HepG2 (cell line): ENCODE results near the gene MGAT2. TPM values are rescaled to one million over a fixed set of nuclear protein-coding genes. Genes with fewer than 3 reads are reported as not detected.

Source experiments
- AGO2 ChIP-seq: fragments of 200-400 bp; formaldehyde crosslinking; optimal IDR thresholded peaks from 2 replicates; pipeline ENCODE3; 2017; ENCODE audit warnings: mild to moderate bottlenecking, low read depth, low read length, moderate library complexity
- ATF3 ChIP-seq: sonication (generic); formaldehyde crosslinking; IDR thresholded peaks from 2 replicates; pipeline ENCODE4 v1.4.0; 2020; ENCODE audit warnings: missing genetic modification reagents
- DDIT3 ChIP-seq: sonication (generic); formaldehyde crosslinking; IDR thresholded peaks from 2 replicates; pipeline ENCODE4 v1.4.0; 2020; ENCODE audit warnings: mild to moderate bottlenecking, missing genetic modification reagents
- ELF3 ChIP-seq: IDR thresholded peaks from 2 replicates; pipeline ENCODE4 v1.6.1; 2016; ENCODE audit warnings: missing genetic modification reagents, missing compliant biosample characterization
- NFATC3 ChIP-seq: sonication (generic); formaldehyde crosslinking; IDR thresholded peaks from 2 replicates; pipeline ENCODE4 v1.5.1; 2020; ENCODE audit warnings: mild to moderate bottlenecking, missing genetic modification reagents
- POLR2AphosphoS2 ChIP-seq: IDR thresholded peaks from 2 replicates; pipeline ENCODE4 v1.6.1; 2011; ENCODE audit warnings: low read depth, low read length, improper control_type of control experiment
- RBM22 ChIP-seq: fragments of 200-400 bp; formaldehyde crosslinking; optimal IDR thresholded peaks from 2 replicates; pipeline ENCODE3; 2017; ENCODE audit warnings: mild to moderate bottlenecking, low read length, moderate library complexity
- RXRB ChIP-seq: IDR thresholded peaks from 2 replicates; pipeline ENCODE4 v1.6.1; 2016; ENCODE audit warnings: borderline replicate concordance, missing genetic modification reagents, missing compliant biosample characterization
- SALL2 ChIP-seq: sonication (generic); formaldehyde crosslinking; IDR thresholded peaks from 2 replicates; pipeline ENCODE4 v1.8.1; 2023; ENCODE audit warnings: mild to moderate bottlenecking, missing genetic modification reagents, inconsistent platforms
- YY1 ChIP-seq: IDR thresholded peaks from 2 replicates; pipeline ENCODE4 v1.6.1; 2011; ENCODE audit warnings: low read length, low read depth, moderate library complexity, mild to moderate bottlenecking; ENCODE audit not compliant: insufficient read depth, insufficient replicate concordance
- ZBTB44 ChIP-seq: sonication (generic); formaldehyde crosslinking; IDR thresholded peaks from 2 replicates; pipeline ENCODE4 v1.4.0; 2020; ENCODE audit warnings: missing genetic modification reagents
- ZNF224 ChIP-seq: sonication (generic); formaldehyde crosslinking; IDR thresholded peaks from 2 replicates; pipeline ENCODE4 v1.5.0; 2020; ENCODE audit warnings: mild to moderate bottlenecking, missing genetic modification reagents
- ZNF607 ChIP-seq: sonication (generic); formaldehyde crosslinking; IDR thresholded peaks from 2 replicates; pipeline ENCODE4 v1.5.1; 2020; ENCODE audit warnings: missing genetic modification reagents, mild to moderate bottlenecking, borderline replicate concordance
- ZNF672 ChIP-seq: sonication (generic); formaldehyde crosslinking; IDR thresholded peaks from 2 replicates; pipeline ENCODE4 v1.8.1; 2022; ENCODE audit warnings: missing genetic modification reagents
- ZNF749 ChIP-seq: sonication (generic); formaldehyde crosslinking; IDR thresholded peaks from 2 replicates; pipeline ENCODE4 v1.8.0; 2022; ENCODE audit warnings: mild to moderate bottlenecking, missing genetic modification reagents, moderate library complexity, borderline replicate concordance
- ZNF850 ChIP-seq: sonication (generic); formaldehyde crosslinking; conservative IDR thresholded peaks from 2 replicates; pipeline ENCODE4 v1.9.0; 2021; ENCODE audit warnings: mild to moderate bottlenecking, missing genetic modification reagents
- polyA plus RNA-seq, 8 experiments: library from polyadenylated mRNA; depleted of rRNA in 3 of 8; stranded (reverse) in 7 of 8; unstranded in 1 of 8; fragments of >200 nt; fragmentation: Illumina TruSeq in 4 of 8; extraction: Trizol in 4 of 8; gene quantifications; 2 replicates each; pipeline versions ENCODE4 v1.2.1 to v1.2.3, GENCODE V29; 2011 to 2016; ENCODE audit warnings: low read depth in 4 of 8, missing spikeins in 1 of 8, mixed read lengths in 1 of 8; ENCODE audit not compliant: insufficient read depth in 1 of 8
- total RNA-seq, 5 experiments: library from RNA; depleted of rRNA; stranded (reverse); fragments of >200 nt; fragmentation: Illumina TruSeq; extraction: Trizol; gene quantifications; 2 replicates each; pipeline ENCODE4 v1.2.3, GENCODE V29; 2016; ENCODE audit warnings: low read depth in 1 of 5
- TF ChIP-seq, protein P1 (sequence below): sonication (generic); formaldehyde crosslinking; conservative IDR thresholded peaks from 2 replicates; pipeline ENCODE4 v1.8.0; 2022; ENCODE audit warnings: missing genetic modification reagents
- TF ChIP-seq, protein P2 (sequence below): sonication (generic); formaldehyde crosslinking; IDR thresholded peaks from 2 replicates; pipeline ENCODE4 v1.5.0; 2020; ENCODE audit warnings: missing genetic modification reagents, mild to moderate bottlenecking, borderline replicate concordance
- TF ChIP-seq, protein P3 (sequence below): sonication (generic); formaldehyde crosslinking; IDR thresholded peaks from 2 replicates; pipeline ENCODE4 v1.8.1; 2023; ENCODE audit warnings: mild to moderate bottlenecking, inconsistent platforms, moderate library complexity, missing genetic modification reagents, borderline replicate concordance

Gene MGAT2
- total and polyA plus RNA-seq, 2 of the 13 experiments (the other 11 are each of a cell fraction or from before 2014, with no cell fraction given): 12.9 to 51.9 TPM

GRCh38 chr14:49633640-49634546 is 13.3 kb downstream of the MGAT2 start (continued):
- no peak for TF ChIP-seq POLR2AphosphoS2
- TF ChIP-seq AGO2: peak; percentile 84
- TF ChIP-seq DDIT3 (CRISPR knock-in tag): no peak
- TF ChIP-seq RBM22: no peak
- TF ChIP-seq NFATC3 (CRISPR knock-in tag): no peak
- TF ChIP-seq ZNF850: peak; percentile 80
- TF ChIP-seq, protein P1, sequence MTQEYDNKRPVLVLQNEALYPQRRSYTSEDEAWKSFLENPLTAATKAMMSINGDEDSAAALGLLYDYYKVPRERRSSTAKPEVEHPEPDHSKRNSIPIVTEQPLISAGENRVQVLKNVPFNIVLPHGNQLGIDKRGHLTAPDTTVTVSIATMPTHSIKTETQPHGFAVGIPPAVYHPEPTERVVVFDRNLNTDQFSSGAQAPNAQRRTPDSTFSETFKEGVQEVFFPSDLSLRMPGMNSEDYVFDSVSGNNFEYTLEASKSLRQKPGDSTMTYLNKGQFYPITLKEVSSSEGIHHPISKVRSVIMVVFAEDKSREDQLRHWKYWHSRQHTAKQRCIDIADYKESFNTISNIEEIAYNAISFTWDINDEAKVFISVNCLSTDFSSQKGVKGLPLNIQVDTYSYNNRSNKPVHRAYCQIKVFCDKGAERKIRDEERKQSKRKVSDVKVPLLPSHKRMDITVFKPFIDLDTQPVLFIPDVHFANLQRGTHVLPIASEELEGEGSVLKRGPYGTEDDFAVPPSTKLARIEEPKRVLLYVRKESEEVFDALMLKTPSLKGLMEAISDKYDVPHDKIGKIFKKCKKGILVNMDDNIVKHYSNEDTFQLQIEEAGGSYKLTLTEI (CRISPR knock-in tag): no peak; the same call in 1 of the 2 replicates
- TF ChIP-seq ELF3 (CRISPR knock-in tag): no peak
- TF ChIP-seq ZNF749: peak; percentile 67
- TF ChIP-seq RXRB (CRISPR knock-in tag): 0 out of 2 replicates have a peak, but pooled peaks have one; percentile 17
- TF ChIP-seq, protein P2, sequence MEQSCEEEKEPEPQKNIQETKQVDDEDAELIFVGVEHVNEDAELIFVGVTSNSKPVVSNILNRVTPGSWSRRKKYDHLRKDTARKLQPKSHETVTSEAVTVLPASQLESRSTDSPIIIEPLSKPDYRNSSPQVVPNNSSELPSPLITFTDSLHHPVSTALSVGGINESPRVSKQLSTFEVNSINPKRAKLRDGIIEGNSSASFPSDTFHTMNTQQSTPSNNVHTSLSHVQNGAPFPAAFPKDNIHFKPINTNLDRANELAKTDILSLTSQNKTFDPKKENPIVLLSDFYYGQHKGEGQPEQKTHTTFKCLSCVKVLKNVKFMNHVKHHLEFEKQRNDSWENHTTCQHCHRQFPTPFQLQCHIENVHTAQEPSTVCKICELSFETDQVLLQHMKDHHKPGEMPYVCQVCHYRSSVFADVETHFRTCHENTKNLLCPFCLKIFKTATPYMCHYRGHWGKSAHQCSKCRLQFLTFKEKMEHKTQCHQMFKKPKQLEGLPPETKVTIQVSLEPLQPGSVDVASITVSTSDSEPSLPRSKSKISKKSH: no peak
- TF ChIP-seq ZNF224 (CRISPR knock-in tag): no peak
- TF ChIP-seq ZBTB44 (CRISPR knock-in tag): no peak
- TF ChIP-seq, protein P3, sequence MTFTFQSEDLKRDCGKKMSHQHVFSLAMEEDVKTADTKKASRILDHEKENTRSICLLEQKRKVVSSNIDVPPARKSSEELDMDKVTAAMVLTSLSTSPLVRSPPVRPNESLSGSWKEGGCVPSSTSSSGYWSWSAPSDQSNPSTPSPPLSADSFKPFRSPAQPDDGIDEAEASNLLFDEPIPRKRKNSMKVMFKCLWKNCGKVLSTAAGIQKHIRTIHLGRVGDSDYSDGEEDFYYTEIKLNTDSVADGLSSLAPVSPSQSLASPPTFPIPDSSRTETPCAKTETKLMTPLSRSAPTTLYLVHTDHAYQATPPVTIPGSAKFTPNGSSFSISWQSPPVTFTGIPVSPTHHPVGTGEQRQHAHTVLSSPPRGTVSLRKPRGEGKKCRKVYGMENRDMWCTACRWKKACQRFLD (CRISPR knock-in tag): no peak
- TF ChIP-seq ATF3 (CRISPR knock-in tag): no peak
- no peak for TF ChIP-seq ZNF607
- peak; percentile 9 for TF ChIP-seq YY1
- TF ChIP-seq SALL2 (CRISPR knock-in tag): peak; percentile 34; the same call in 1 of the 2 replicates
- TF ChIP-seq ZNF672 (CRISPR knock-in tag): no peak
